ENCODE results near the gene LCE1F.
A peak's percentile ranks its signal among the peaks of the same experiment; 100 is the strongest.

- TF ChIP-seq CTCF (IDR thresholded peaks at IDR 0.05 in 2 of 3, conservative IDR thresholded peaks at IDR 0.05 in 1 of 3; ENCODE audit: borderline replicate concordance in 1 of 3, insufficient read depth in 1 of 3, low read depth in 2 of 3, low read length in 2 of 3), result peak in 2 of 3 experiments; percentile 68 to 77; a peak in 4 of 6 replicates
- no peak for TF ChIP-seq RAD21 (IDR thresholded peaks at IDR 0.05; ENCODE audit: low read depth)
- TF ChIP-seq EZH2 (IDR thresholded peaks at IDR 0.05), result no peak
- no peak for TF ChIP-seq CEBPB (IDR thresholded peaks at IDR 0.05; ENCODE audit: low read depth)
- TF ChIP-seq POLR2A (IDR thresholded peaks at IDR 0.05; ENCODE audit: borderline replicate concordance, extremely low read depth, insufficient read depth, insufficient read length), result no peak
- no peak for TF ChIP-seq TCF7L2 (IDR thresholded peaks at IDR 0.05; ENCODE audit: borderline replicate concordance, extremely low read depth, insufficient read depth, insufficient read length)
- no peak for TF ChIP-seq POLR2AphosphoS5 (IDR thresholded peaks at IDR 0.05; ENCODE audit: low read depth, low read length)
- TF ChIP-seq JUND (IDR thresholded peaks at IDR 0.05), result no peak
These were observed 2.7 kb downstream of the LCE1F start for GRCh38 chr1:152777510-152778137.
